Naive thymus-derived CD8-positive, alpha-beta T cell (primary cell): ENCODE results near the gene PPP1R8. TPM values are rescaled to one million over a fixed set of nuclear protein-coding genes. Genes with fewer than 3 reads are reported as not detected.
"Not testable (repeated sequence)": the region's sequence is repeated elsewhere in the genome, so short reads cannot be mapped to it uniquely, and the experiment has no call there.

Experiments
- ATAC-seq, 2 donors: fragments of 150-1000 bp; cut with Tn5 transposase in 1 of 2; sonication (Bioruptor Pico), chemical (Tn5 transposase) in 1 of 2; 1 replicate in 1 of 2; 2 replicates in 1 of 2; pipeline ENCODE4 v1.10.0; 2021; ENCODE audit warnings: mild to moderate bottlenecking in 2 of 2, moderate library complexity in 2 of 2
- POLR2A ChIA-PET: fragments of 350-600 bp; sonication (Branson Sonifier 250); formaldehyde crosslinking; loops from one replicate; lab custom pipeline; 2021; ENCODE audit warnings: antibody characterized with exemption; lab: Charles Lee
- DNase-seq, 10 donors: peaks; one replicate each; pipeline versions ENCODE4 v3.0.0 to v3.0.0-alpha.2; 2020 to 2022
- H3K27ac Mint-ChIP-seq, 10 donors: one replicate each; pipeline ENCODE4 v1.8.0; 2020 to 2022; ENCODE audit warnings: mild to moderate bottlenecking in 10 of 10, mixed read lengths in 10 of 10, moderate library complexity in 4 of 10, inconsistent platforms in 1 of 10
- H3K27me3 Mint-ChIP-seq, 5 donors: one replicate each; pipeline ENCODE4 v1.8.0; 2021 to 2022; ENCODE audit warnings: mixed read lengths in 5 of 5
- H3K36me3 Mint-ChIP-seq, 3 donors: one replicate each; pipeline ENCODE4 v1.8.0; 2020 to 2022; ENCODE audit warnings: mixed read lengths in 3 of 3, mild to moderate bottlenecking in 2 of 3, inconsistent platforms in 1 of 3
- H3K4me1 Mint-ChIP-seq, 4 donors: one replicate each; pipeline ENCODE4 v1.8.0; 2021 to 2022; ENCODE audit warnings: mixed read lengths in 4 of 4
- H3K4me3 Mint-ChIP-seq, 10 donors: one replicate each; pipeline ENCODE4 v1.8.0; 2020 to 2022; ENCODE audit warnings: mild to moderate bottlenecking in 10 of 10, mixed read lengths in 10 of 10, moderate library complexity in 6 of 10, inconsistent platforms in 1 of 10
- H3K9me3 Mint-ChIP-seq, 9 donors: one replicate each; pipeline ENCODE4 v1.8.0; 2020 to 2022; ENCODE audit warnings: mixed read lengths in 9 of 9, mild to moderate bottlenecking in 3 of 9, inconsistent platforms in 1 of 9, moderate library complexity in 1 of 9
- polyA plus RNA-seq, 3 donors: library from polyadenylated mRNA; unstranded; fragments of 300-500 nt; fragmentation: Illumina TruSeq; gene quantifications; one replicate each; pipeline ENCODE4 v1.2.3, GENCODE V29; 2021
- total RNA-seq, 8 experiments: library from RNA in 2 of 8; stranded (reverse) in 2 of 8; gene quantifications; one replicate each; pipeline ENCODE4 v1.2.3 and lab custom pipeline; 2021 to 2026

The PPP1R8 gene
- total and polyA plus RNA-seq, 5 experiments from 2014 or later, result 27.8 to 42.5 (median 37.8) TPM

DNA sequence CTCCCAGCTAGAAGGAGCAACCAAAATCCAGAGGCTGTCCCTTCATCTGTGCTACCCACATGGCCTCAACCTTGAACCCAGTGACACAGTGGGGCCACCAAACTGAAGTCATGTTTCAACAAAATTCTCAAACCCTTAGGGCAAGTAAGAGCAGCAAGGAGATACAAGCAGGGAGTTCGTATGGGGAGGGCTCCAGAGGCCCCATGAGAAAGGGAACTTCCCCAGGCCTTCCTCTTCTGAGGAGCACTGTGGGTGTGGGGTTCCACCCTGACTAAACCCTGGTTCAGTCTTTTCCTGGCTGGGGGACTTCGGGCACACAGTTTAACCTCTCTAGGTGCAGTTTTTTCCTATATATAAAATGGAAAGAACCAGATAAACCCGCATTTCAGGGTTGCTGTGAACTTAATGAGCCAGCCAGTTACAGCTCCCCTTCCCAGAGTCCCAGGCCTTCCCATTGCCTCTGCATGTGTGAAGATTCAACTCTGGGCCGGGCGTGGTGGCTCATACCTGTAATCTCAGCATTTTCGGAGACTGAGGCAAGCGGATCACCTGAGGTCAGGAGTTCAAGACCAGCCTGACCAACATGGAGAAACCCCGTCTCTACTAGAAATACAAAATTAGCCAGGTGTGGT, 33.8 kb downstream of the PPP1R8 start:
- H3K27me3 Mint-ChIP-seq, result no peaks in the 10 kb centered on the region
- H3K4me3 Mint-ChIP-seq, result peak overlapping the region in 7 of 10 donors; percentile 45 to 80 (median 64)
- peak overlapping the region in 9 of 10 donors; percentile 36 to 93 (median 78) for H3K27ac Mint-ChIP-seq
- POLR2A ChIA-PET, result interaction anchor here (0.7 to 2.0 kb wide), 5 partner anchors 9 to 71 kb away, joined by 3 to 7 read pairs (median 4); partner anchors contain the start of genes SMPDL3B and THEMIS2
- no peaks in the 10 kb centered on the region for H3K36me3 Mint-ChIP-seq
- DNase-seq, result no peak
- peak in 1 of 2 donors; percentile 31 for ATAC-seq
- H3K4me1 Mint-ChIP-seq, result peaks cover 26 to 66% (median 38%) of the 10 kb centered on the region in 4 donors
- no peaks in the 10 kb centered on the region for H3K9me3 Mint-ChIP-seq

DNA sequence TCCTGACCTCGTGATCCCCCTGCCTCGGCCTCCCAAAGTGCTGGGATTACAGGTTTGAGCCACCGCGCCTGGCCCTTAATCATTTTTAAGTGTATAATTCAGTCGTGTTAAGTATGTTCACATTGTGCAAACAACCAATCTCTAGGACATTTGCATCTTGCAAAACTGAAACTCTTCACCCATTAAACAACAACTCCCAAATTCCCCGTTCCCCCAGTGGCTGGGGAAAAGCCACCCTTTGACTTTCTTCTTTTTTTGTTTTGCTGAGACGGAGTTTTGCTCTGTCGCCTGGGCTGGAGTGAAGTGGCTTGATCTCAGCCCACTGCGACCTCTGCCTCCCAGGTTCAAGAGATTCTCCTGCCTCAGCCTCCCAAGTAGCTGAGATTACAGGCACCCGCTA, 35.2 kb downstream of the PPP1R8 start:
- Mint-ChIP-seq H3K27me3 (no peaks in the 10 kb centered on the region), H3K9me3 (no peaks in the 10 kb centered on the region), H3K27ac (peak overlapping the region in 5 of 10 donors; percentile 12 to 97 (median 48)), H3K4me1 (peaks cover 28 to 70% (median 44%) of the 10 kb centered on the region in 4 donors), H3K36me3 (no peaks in the 10 kb centered on the region), H3K4me3 (peak overlapping the region in 1 of 10 donors; percentile 9)
- no peak for DNase-seq
- POLR2A ChIA-PET, result interaction anchor here (0.6 to 0.7 kb wide), 2 partner anchors 9 to 93 kb away, joined by 3 read pairs; no protein-coding TSS in a partner anchor
- no peak for ATAC-seq

DNA sequence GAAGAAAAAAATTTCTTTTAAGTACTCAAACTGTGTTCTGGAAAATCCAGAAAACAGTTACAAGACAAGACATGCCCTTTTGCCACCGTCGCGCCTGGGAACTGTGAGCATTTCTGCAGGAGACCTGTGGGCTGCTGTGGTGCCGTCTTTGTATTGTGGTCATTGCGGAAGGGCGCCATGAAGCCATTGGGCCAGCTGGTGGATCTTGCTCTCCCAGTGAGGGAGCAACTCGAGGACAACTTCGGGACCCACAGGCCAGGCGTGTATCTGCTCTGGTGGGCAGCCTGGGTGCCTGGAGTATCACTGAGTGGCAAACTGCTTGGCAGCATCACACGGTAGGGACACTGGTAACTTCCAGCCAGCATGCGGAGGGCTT, 38.0 kb downstream of the PPP1R8 start:
- Mint-ChIP-seq H3K4me1 (peaks cover 21 to 66% (median 47%) of the 10 kb centered on the region in 4 donors), H3K9me3 (no peaks in the 10 kb centered on the region), H3K36me3 (no peaks in the 10 kb centered on the region), H3K27ac (peak overlapping the region; percentile 95 to 99 (median 97)), H3K4me3 (peak overlapping the region; percentile 69 to 87 (median 82)), H3K27me3 (no peaks in the 10 kb centered on the region)
- DNase-seq (no peak), ATAC-seq (no peak)
- POLR2A ChIA-PET, result interaction anchor here (1.0 to 3.2 kb wide), 4 partner anchors 17 to 90 kb away, joined by 3 to 17 read pairs (median 4); partner anchors contain the start of gene XKR8

DNA sequence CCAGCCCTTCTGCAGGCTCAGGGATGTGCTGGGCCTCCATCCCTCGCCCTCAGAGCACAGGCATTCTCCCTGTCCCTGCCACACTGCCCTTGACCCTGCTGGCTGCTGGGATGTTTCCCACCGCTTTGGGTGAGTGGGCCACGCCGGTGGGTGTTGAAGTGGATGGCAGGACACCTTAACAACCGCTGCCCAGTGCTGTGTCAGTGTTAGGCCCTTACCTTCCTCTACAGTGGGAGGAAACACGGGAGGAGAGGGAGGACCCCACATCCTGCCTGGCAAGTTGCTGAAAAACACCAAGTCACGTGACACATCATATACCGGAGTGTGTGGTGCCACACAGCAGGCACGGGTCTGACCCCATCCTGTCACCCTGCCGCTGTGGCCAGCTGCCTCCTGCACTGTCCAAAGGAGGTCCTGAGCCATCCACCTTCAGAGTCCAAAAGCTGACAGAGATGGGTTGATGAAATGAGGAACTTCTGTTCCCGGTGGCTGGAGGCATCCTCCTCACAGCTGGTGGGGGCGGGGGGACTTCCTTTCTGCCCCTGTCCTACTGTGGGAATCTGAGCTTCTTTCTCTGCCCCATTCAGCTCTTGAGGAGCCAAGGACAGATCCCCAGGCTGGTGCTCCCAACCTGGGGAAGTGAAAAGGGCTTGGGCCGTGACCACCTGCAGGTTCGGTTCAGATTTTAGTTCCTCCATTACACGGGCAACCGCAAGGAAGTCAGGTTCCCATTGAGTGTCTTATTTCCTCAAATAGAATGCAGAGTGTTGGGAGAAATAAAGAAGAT, 38.5 kb downstream of the PPP1R8 start:
- POLR2A ChIA-PET, result interaction anchor here (0.5 to 3.2 kb wide), 7 partner anchors 10 to 367 kb away, joined by 3 to 17 read pairs (median 5); partner anchors contain the start of genes ATP5IF1 and XKR8
- peak; percentile 71 to 82 for ATAC-seq
- peak in 9 of 10 donors; percentile 41 to 86 (median 67) for DNase-seq
- H3K4me1 Mint-ChIP-seq, result peaks cover 22 to 65% (median 46%) of the 10 kb centered on the region in 4 donors
- H3K36me3 Mint-ChIP-seq, result no peaks in the 10 kb centered on the region
- peak overlapping the region; percentile 95 to 99 (median 97) for H3K27ac Mint-ChIP-seq
- H3K27me3 Mint-ChIP-seq, result no peaks in the 10 kb centered on the region
- peak overlapping the region; percentile 69 to 87 (median 82) for H3K4me3 Mint-ChIP-seq
- H3K9me3 Mint-ChIP-seq, result no peaks in the 10 kb centered on the region

DNA sequence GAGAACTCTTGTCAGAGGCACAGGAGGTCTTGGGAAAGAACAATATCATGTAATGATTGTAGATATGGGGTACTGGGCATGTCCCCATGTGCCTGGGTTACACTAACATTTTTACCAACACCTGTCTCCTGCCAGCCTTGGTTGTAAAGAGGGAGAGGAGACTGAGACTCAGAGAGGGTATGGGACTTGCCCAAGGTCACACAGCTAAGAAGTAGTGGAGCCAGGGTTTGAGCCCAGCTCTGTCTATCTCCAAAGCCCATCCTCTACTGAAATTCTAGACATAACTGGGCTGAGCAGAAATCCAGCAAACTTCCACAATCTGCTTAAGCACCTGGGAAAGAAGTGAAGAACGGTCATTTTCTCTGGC, 39.1 kb downstream of the PPP1R8 start:
- Mint-ChIP-seq H3K36me3 (no peaks in the 10 kb centered on the region), H3K9me3 (no peaks in the 10 kb centered on the region), H3K4me3 (peak overlapping the region; percentile 69 to 87 (median 82)), H3K4me1 (peaks cover 21 to 64% (median 43%) of the 10 kb centered on the region in 4 donors), H3K27me3 (no peaks in the 10 kb centered on the region), H3K27ac (peak overlapping the region; percentile 95 to 99 (median 97))
- POLR2A ChIA-PET, result interaction anchor here (0.5 to 3.2 kb wide), 8 partner anchors 9 to 366 kb away, joined by 3 to 17 read pairs (median 4); partner anchors contain the start of genes ATP5IF1 and XKR8
- DNase-seq, result no peak
- no peak for ATAC-seq

DNA sequence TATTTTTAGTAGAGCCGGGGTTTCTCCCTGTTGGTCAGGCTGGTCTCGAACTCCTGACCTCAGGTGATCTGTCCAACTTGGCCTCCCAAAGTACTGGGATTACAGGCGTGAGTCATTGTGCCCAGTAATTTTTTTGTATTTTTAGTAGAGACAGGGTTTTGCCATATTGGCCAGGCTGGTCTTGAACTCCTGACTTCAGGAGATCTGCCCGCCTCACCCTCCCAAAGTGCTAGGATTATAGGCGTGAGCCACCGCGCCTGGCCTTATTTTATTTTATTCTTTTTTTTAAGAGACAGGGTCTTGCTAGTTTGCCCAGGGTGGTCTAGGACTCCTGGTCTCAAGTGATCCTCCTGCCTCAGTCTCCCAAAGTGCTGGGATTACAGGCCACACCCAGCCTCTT, 40.5 kb downstream of the PPP1R8 start:
- not testable (repeated sequence) for H3K27me3 Mint-ChIP-seq, DNase-seq, ATAC-seq, H3K36me3 Mint-ChIP-seq, H3K9me3 Mint-ChIP-seq
- POLR2A ChIA-PET, result interaction anchor here (1.2 to 3.2 kb wide), 2 partner anchors 11 to 88 kb away, joined by 3 to 17 read pairs; partner anchors contain the start of gene XKR8
- H3K4me3 Mint-ChIP-seq, result peak overlapping the region; percentile 4 to 88 (median 68)
- peaks cover 23 to 67% (median 47%) of the 10 kb centered on the region in 4 donors for H3K4me1 Mint-ChIP-seq
- peak overlapping the region in 4 of 10 donors; percentile 48 to 93 (median 57) for H3K27ac Mint-ChIP-seq

DNA sequence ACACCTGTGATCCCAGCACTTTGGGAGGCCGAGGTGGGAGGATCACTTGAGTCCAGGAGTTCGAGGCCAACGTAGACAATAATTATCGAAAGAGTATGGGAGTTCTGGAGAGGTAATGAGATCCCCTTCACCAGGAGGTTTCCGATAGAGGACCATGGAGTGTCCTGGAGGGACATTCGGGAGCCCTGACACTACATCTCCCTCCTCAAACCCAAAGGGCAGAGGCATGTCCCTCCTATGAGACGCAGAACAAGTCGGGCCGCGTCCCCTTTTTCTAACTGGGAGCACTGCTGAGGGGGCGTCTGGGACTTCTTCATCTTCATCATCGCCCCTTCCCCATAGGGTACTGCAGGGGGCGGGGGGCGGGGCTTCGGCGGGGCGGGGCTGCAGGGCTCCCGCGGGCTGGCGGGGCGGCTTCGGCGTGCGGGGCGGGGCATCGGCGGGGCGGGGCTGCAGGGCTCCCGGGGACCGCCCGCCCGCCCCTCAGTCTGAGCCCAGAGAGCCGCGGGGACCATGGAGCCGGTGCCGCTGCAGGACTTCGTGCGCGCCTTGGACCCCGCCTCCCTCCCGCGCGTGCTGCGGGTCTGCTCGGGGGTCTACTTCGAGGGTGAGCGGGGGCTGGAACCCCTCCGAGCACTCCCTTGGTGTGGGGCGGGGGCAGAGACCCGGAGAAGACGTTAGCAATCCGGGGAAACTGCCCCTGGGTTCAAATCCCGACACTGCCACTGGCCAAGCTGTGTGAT, 41.6 kb downstream of the PPP1R8 start, which contains the start of gene THEMIS2:
Gene THEMIS2, plus strand, starts transcription at position 486 of the 743 bp plus-strand sequence. Its CDS starts 28 bp downstream, at position 514.
- POLR2A ChIA-PET, result interaction anchor here (0.9 to 1.6 kb wide), 6 partner anchors 8 to 87 kb away, joined by 3 to 11 read pairs (median 5); partner anchors contain the start of genes PPP1R8 and XKR8
- DNase-seq, result peak; percentile 57 to 87 (median 73)
- ATAC-seq, result peak; percentile 75 to 79
- peaks cover 0 to 11% (median 3%) of the 10 kb centered on the region in 3 donors for H3K36me3 Mint-ChIP-seq
- no peaks in the 10 kb centered on the region for H3K27me3 Mint-ChIP-seq
- H3K9me3 Mint-ChIP-seq, result no peaks in the 10 kb centered on the region
- peak within 1 kb of the TSS; percentile 88 to 100 (median 98) for H3K4me3 Mint-ChIP-seq
- peaks cover 23 to 70% (median 49%) of the 10 kb centered on the region in 4 donors for H3K4me1 Mint-ChIP-seq
- H3K27ac Mint-ChIP-seq, result peak within 1 kb of the TSS; percentile 63 to 98 (median 94)

DNA sequence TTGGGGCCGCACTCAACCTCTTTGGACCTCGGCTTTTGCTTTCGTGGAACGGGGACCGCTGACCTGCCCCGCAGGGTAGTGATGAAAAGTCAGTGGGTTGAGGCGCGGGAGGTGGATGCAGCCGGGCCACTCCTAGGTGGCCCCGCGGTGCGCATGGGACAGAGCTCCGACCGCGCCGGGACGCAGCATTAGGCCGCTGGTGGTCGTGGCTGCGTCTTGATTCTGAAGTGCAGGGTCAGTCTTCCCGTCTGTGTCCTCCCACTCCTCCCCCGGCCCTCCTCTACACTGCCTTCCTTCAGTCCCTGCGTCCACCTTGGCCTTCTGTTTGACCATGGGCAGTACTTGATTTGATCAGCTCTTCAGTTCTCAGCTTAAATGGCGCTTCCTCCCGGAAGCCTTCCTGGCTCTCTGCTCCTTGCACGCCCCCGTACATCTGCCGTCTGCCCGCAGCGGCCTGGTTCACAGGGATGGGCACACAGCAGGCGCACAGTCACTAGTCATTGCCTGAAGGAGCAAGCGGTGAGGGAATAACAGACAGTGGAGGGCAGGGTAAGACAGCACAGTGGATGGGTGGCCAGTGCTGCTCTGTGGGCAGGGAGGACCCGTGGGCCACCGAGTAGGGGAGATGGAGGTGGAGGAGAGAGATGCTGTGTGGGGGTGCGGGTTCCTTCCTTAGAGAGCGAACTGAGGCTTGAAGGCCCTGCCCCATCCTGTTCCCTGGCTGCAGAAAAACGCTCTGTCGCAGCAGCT, 42.4 kb downstream of the PPP1R8 start:
- Mint-ChIP-seq H3K27me3 (no peaks in the 10 kb centered on the region), H3K27ac (peak overlapping the region; percentile 63 to 98 (median 94)), H3K9me3 (no peaks in the 10 kb centered on the region), H3K4me3 (peak overlapping the region; percentile 88 to 100 (median 98)), H3K36me3 (peaks cover 0 to 18% (median 3%) of the 10 kb centered on the region in 3 donors), H3K4me1 (peaks cover 24 to 74% (median 52%) of the 10 kb centered on the region in 4 donors)
- peak in 3 of 10 donors; percentile 33 to 40 (median 39) for DNase-seq
- peak; percentile 29 to 35 for ATAC-seq
- POLR2A ChIA-PET, result interaction anchor here (0.9 to 1.6 kb wide), 6 partner anchors 9 to 87 kb away, joined by 3 to 11 read pairs (median 5); partner anchors contain the start of genes PPP1R8 and XKR8

DNA sequence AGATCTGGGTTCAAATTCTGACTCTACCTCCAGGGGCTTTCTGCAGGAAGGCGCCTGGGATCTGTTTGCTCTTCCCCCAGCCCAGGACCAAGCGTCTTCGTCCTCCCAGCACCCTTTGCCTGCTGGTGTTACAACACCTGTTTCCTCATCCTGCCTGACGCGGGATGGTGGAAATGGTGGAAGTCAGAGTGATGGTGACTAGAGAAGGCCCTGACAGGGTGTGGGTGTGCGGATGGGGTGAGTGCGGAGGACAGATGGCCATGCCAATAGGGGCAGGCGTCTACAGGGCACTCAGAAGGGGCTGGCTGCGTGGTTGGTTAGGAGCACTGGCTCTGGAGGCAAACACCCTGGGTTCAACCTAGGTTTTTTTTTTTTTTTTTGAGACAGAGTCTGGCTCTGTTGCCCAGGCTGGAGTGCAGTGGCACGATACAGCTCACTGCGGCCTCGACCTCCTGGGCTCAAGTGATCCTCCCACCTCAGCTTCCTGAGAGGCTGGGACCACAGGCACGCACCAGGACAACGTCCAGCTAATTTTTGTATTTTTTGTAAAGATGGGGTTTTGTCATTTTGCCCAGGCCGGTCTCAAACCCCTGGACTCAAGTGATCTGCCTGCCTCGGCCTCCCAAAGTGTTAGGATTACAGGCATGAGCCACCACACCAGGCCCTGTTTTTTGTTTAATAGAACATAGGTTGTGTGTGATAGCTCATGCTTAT, 43.2 kb downstream of the PPP1R8 start:
- H3K9me3 Mint-ChIP-seq, result no peaks in the 10 kb centered on the region
- H3K4me3 Mint-ChIP-seq, result peak overlapping the region; percentile 88 to 100 (median 98)
- POLR2A ChIA-PET, result interaction anchor here (0.6 to 1.6 kb wide), 5 partner anchors 8 to 78 kb away, joined by 3 to 7 read pairs (median 5); no protein-coding TSS in a partner anchor
- ATAC-seq (no peak), DNase-seq (no peak)
- no peaks in the 10 kb centered on the region for H3K27me3 Mint-ChIP-seq
- peak overlapping the region; percentile 63 to 98 (median 94) for H3K27ac Mint-ChIP-seq
- peaks cover 27 to 76% (median 52%) of the 10 kb centered on the region in 4 donors for H3K4me1 Mint-ChIP-seq
- peaks cover 0 to 26% (median 3%) of the 10 kb centered on the region in 3 donors for H3K36me3 Mint-ChIP-seq

DNA sequence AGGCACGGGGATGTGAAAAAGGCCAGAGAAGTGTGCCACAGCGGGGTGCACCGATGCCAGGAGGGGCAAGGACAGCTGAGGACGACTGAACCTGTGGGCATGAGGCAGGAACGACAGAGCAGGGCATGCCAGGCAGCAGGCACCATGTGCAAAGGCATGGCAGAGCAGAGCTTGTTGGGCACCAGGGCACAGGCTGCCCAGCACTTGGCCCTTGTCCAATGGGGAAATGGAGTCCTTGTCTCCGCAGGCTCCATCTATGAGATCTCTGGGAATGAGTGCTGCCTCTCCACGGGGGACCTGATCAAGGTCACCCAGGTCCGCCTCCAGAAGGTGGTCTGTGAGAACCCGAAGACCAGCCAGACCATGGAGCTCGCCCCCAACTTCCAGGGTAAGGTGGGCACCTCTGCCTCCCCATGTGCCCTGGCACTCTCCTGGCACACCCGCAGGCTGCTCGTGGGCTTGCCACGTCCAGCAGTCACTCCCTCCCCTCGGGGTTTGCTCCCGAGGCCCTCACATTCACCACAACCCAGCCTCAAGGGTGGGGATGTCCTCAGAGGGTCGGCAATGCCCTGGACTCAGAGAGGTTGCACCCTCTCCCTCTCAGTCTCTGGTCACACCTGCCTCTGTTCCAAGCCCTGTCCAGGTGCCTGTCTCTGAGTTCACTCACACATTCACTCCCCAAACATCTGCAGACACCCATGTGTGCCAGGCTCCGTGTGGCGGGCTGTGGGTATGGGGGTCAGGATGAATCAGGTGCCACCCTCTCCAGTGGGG, 45.9 kb downstream of the PPP1R8 start:
- peaks cover 22 to 64% (median 42%) of the 10 kb centered on the region in 4 donors for H3K4me1 Mint-ChIP-seq
- DNase-seq (no peak), ATAC-seq (no peak)
- peaks cover 0 to 44% (median 3%) of the 10 kb centered on the region in 3 donors for H3K36me3 Mint-ChIP-seq
- no peaks in the 10 kb centered on the region for H3K27me3 Mint-ChIP-seq
- H3K4me3 Mint-ChIP-seq, result peak overlapping the region in 6 of 10 donors; percentile 14 to 75 (median 34)
- no peaks in the 10 kb centered on the region for H3K9me3 Mint-ChIP-seq
- H3K27ac Mint-ChIP-seq, result peak overlapping the region in 9 of 10 donors; percentile 52 to 93 (median 78)
- POLR2A ChIA-PET, result interaction anchor here (1.3 to 1.8 kb wide), 2 partner anchors 10 to 22 kb away, joined by 3 to 6 read pairs; no protein-coding TSS in a partner anchor
